Transverse colon (tissue), 4 donors: Measurements from ENCODE around the gene PTPN1. TPM values are rescaled to one million over a fixed set of nuclear protein-coding genes. Genes with fewer than 3 reads are reported as not detected.

Experiments
- DNase-seq: peaks from one replicate; pipeline ENCODE4 v3.0.0-alpha.2; 2019
- H3K27ac ChIP-seq, 4 donors: fragments of 200-600 bp; sonication (generic); 2 replicates each; pipeline ENCODE4 v1.5.1; 2016 to 2018; ENCODE audit warnings: inconsistent platforms in 4 of 4
- H3K27me3 ChIP-seq: fragments of 200-600 bp; sonication (generic); 2 replicates; pipeline ENCODE4 v1.5.1; 2017; ENCODE audit warnings: inconsistent platforms
- H3K36me3 ChIP-seq, 4 donors: fragments of 200-600 bp; sonication (generic); 2 replicates each; pipeline ENCODE4 v1.5.1; 2017 to 2019; ENCODE audit warnings: inconsistent platforms in 4 of 4
- H3K4me1 ChIP-seq, 4 donors: fragments of 200-600 bp; sonication (generic); 2 replicates each; pipeline ENCODE4 v1.5.1; 2017 to 2020; ENCODE audit warnings: inconsistent platforms in 4 of 4
- H3K4me3 ChIP-seq, 4 donors: fragments of 200-600 bp; sonication (generic); 1 replicate in 1 of 4; 2 replicates in 3 of 4; pipeline versions ENCODE4 v1.5.1 to v1.6.1; 2017 to 2019; ENCODE audit warnings: inconsistent platforms in 4 of 4
- H3K9me3 ChIP-seq, 2 donors: fragments of 200-600 bp; sonication (generic); 2 replicates each; pipeline ENCODE4 v1.5.1; 2017 to 2019; ENCODE audit warnings: inconsistent platforms in 2 of 2
- CTCF ChIP-seq, 5 experiments: fragments of 200-600 bp in 3 of 5; fragments of 450-650 bp in 2 of 5; sonication (generic) in 3 of 5; IDR thresholded peaks; 1 replicate in 2 of 5; 2 replicates in 3 of 5; pipeline ENCODE4 v1.5.1; 2016 to 2017; ENCODE audit warnings: antibody characterized with exemption in 5 of 5, inconsistent platforms in 3 of 5, mild to moderate bottlenecking in 2 of 5, moderate library complexity in 1 of 5
- EP300 ChIP-seq: sonication (generic); formaldehyde crosslinking; IDR thresholded peaks from one replicate; pipeline ENCODE4 v1.6.1; 2017; ENCODE audit warnings: antibody characterized with exemption, low read depth
- POLR2A ChIP-seq: fragments of 450-650 bp; IDR thresholded peaks from one replicate; pipeline ENCODE4 v1.6.1; 2016; ENCODE audit warnings: antibody characterized with exemption, mild to moderate bottlenecking, moderate library complexity
- POLR2AphosphoS5 ChIP-seq, 3 donors: sonication (generic); formaldehyde crosslinking; IDR thresholded peaks; one replicate each; pipeline ENCODE4 v1.6.1; 2016; ENCODE audit warnings: antibody characterized with exemption in 3 of 3
- WGBS, 2 donors: methylation state at CpG; one replicate each; pipeline ENCODE4 v1.1.5; 2018; ENCODE audit warnings: low coverage in 1 of 2; 5-methylcytosine and 5-hydroxymethylcytosine counted together
- in situ Hi-C, 4 donors: fragments of 200-750 bp; cut with MboI; loops; one replicate each; pipeline versions ENCODE4 v1.15.0 to v1.15.1; 2017; ENCODE audit warnings: low sequenced_read_pairs in 3 of 4, low pct_ligation_motif_present in 1 of 4, low pct_unique_long_range_greater_than_20kb in 1 of 4
- intact Hi-C: fragments of 100-400 bp; cut with DNase I; formaldehyde crosslinking; loops from one replicate; pipeline ENCODE4 v1.15.1; 2023; ENCODE audit warnings: low total_unique reads
- total RNA-seq, 4 donors: library from RNA; depleted of rRNA; stranded (reverse); fragments of >200 nt; gene quantifications; one replicate each; pipeline ENCODE4 v1.1.0, GENCODE V29; 2016

PTPN1 gene
- total RNA-seq, 4 donors from 2014 or later, result 19.3 to 34.8 (median 28.8) TPM

GRCh38 chr20:50592282-50593004 lies 82.3 kb downstream of the PTPN1 start:
- H3K36me3 ChIP-seq, result no peaks in the 10 kb centered on the region
- no peak overlapping the region for H3K4me3 ChIP-seq
- H3K27me3 ChIP-seq, result peaks cover 6% of the 10 kb centered on the region
- peaks cover 0 to 16% (median 3%) of the 10 kb centered on the region in 4 donors for H3K4me1 ChIP-seq
- no peak for TF ChIP-seq CTCF (IDR thresholded peaks at IDR 0.05)
- no peak overlapping the region for H3K27ac ChIP-seq
- 66% methylated on average over 17 of the region's 19 CpGs; no CpG with 5 or more reads in 1 of the 2 donors for WGBS, 2 donors
- in situ Hi-C loops (no loop called here), intact Hi-C loops (no loop called here)
- no peaks in the 10 kb centered on the region for H3K9me3 ChIP-seq
- DNase-seq, result no peak

- no peak for TF ChIP-seq POLR2AphosphoS5 (IDR thresholded peaks at IDR 0.05)
- no peak for TF ChIP-seq POLR2A
- no peak for TF ChIP-seq EP300
- no peak for TF ChIP-seq CTCF (IDR thresholded peaks at IDR 0.05)
- H3K9me3 ChIP-seq, result no peaks in the 10 kb centered on the region
- in situ Hi-C loops, result no loop called here
- DNase-seq, result no peak
- peaks cover 6% of the 10 kb centered on the region for H3K27me3 ChIP-seq
- no peaks in the 10 kb centered on the region for H3K36me3 ChIP-seq
- H3K4me1 ChIP-seq, result peaks cover 0 to 14% (median 3%) of the 10 kb centered on the region in 4 donors
- H3K27ac ChIP-seq, result no peak overlapping the region
- no peak overlapping the region for H3K4me3 ChIP-seq
- intact Hi-C loops, result no loop called here
- WGBS, 2 donors, result 96% methylated on average over 8 of the region's 9 CpGs; no CpG with 5 or more reads in 1 of the 2 donors
Measured at GRCh38 chr20:50593005-50593335, 82.8 kb downstream of the PTPN1 start.

GRCh38 chr20:50594231-50594590 lies 84.0 kb downstream of the PTPN1 start:
- H3K27me3 ChIP-seq, result peaks cover 9% of the 10 kb centered on the region
- H3K4me3 ChIP-seq, result no peak overlapping the region
- no peak overlapping the region for H3K27ac ChIP-seq
- WGBS, 2 donors, result 80% methylated on average over 10 of the region's 11 CpGs; no CpG with 5 or more reads in 1 of the 2 donors
- H3K4me1 ChIP-seq, result peaks cover 0 to 11% (median 3%) of the 10 kb centered on the region in 4 donors
- no peak for TF ChIP-seq CTCF (IDR thresholded peaks at IDR 0.05)
- H3K9me3 ChIP-seq, result no peaks in the 10 kb centered on the region
- intact Hi-C loops (no loop called here), in situ Hi-C loops (no loop called here)
- H3K36me3 ChIP-seq, result no peaks in the 10 kb centered on the region
- no peak for DNase-seq

GRCh38 chr20:50594591-50595432 lies 84.6 kb downstream of the PTPN1 start:
- no peak overlapping the region for H3K4me3 ChIP-seq
- in situ Hi-C loops, result no loop called here
- H3K27ac ChIP-seq, result no peak overlapping the region
- intact Hi-C loops, result no loop called here
- WGBS, 2 donors, result 49% methylated on average over 18 of the region's 19 CpGs; no CpG with 5 or more reads in 1 of the 2 donors
- peaks cover 9% of the 10 kb centered on the region for H3K27me3 ChIP-seq
- no peaks in the 10 kb centered on the region for H3K36me3 ChIP-seq
- peaks cover 0 to 11% (median 3%) of the 10 kb centered on the region in 4 donors for H3K4me1 ChIP-seq
- TF ChIP-seq POLR2A, result no peak
- TF ChIP-seq POLR2AphosphoS5 (IDR thresholded peaks at IDR 0.05), result no peak
- TF ChIP-seq EP300, result no peak
- TF ChIP-seq CTCF (IDR thresholded peaks at IDR 0.05), result no peak
- DNase-seq, result no peak
- H3K9me3 ChIP-seq, result no peaks in the 10 kb centered on the region
